ENCODE results near the gene FOXI1. TPM values are rescaled to one million over a fixed set of nuclear protein-coding genes. Genes with fewer than 3 reads are reported as not detected.

Gene FOXI1
- total RNA-seq, 1 donor from 2014 or later = 0.09 TPM

DNA sequence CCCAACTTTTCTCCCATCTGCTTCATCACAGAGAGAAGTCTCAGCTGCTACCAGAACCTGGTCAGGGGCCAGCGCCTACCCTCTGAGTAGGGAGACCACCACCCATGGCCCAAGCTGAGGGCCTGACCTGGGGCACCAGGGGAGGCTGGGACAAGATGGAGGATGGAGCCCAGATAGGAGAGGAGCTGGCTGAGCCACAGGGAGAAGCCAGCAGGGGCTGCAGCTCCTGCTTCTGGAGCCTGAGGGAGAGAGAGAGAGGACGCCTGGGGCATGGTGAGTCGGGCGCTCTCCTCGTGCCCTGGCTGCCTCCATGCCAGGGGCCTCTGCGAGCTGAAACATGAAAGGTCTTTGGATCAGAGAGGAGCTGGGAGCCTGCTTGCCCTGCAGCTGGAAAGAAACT is 1.4 kb upstream of the FOXI1 start:
- Mint-ChIP-seq H3K9me3 (no peaks in the 10 kb centered on the region), H3K4me3 (no peak overlapping the region), H3K4me1 (peaks cover 1% of the 10 kb centered on the region), H3K27me3 (peaks cover 14% of the 10 kb centered on the region), H3K27ac (no peak overlapping the region), H3K36me3 (ENCODE audit: low read depth) (no peaks in the 10 kb centered on the region)
- intact Hi-C loops (cut with micrococcal nuclease) = loop anchor here (10.0 kb wide), 1 partner anchor 111 kb away; no protein-coding TSS in a partner anchor
- no peak for DNase-seq

DNA sequence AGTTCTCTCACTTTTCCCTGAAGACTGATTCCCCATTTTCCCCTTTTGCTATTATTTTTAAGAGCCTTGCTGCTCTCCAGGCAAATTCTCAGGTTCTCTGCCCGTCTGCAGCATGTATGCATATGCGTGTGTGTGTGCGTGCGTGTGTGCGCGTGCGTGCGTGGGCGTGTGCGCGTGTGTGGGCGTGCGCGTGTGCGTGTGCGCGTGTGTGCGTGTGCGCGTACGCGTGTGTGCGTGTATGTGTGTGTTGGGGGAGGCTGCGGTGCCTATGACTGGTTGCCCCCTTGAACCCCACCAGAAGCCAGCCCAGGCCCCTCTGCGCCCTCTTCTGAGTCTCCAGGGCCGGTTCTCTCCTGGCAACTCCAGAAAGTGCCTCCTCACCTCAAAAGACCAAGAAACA is 987 bp upstream of the FOXI1 start:
- Mint-ChIP-seq H3K27ac (no peak overlapping the region), H3K4me1 (peaks cover 1% of the 10 kb centered on the region), H3K4me3 (no peak overlapping the region), H3K36me3 (ENCODE audit: low read depth) (no peaks in the 10 kb centered on the region), H3K9me3 (no peaks in the 10 kb centered on the region), H3K27me3 (peaks cover 14% of the 10 kb centered on the region)
- no peak for DNase-seq
- intact Hi-C loops (cut with micrococcal nuclease) = loop anchor here (10.0 kb wide), 1 partner anchor 110 kb away; no protein-coding TSS in a partner anchor

DNA sequence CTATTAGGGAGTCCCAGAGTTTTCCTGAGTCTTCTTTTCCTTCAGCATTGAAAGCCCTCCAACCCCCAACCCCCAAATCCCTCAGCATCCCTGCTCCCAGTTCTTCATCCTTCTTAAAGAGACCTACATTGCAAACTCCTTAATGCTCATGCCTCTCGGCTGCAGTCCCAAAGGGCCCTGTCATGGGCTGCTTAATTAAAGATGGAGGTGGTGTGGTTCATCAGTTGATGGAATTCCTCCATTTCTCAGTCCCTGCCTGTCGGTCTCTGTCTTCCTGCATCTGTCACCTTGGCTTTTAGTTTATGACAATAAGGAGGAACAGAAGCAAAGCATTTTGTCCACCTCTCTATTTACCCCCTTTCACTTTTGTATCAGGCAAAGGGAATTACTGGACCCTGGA is 2.0 kb downstream of the FOXI1 start:
- peaks cover 9% of the 10 kb centered on the region for H3K27me3 Mint-ChIP-seq
- no peak overlapping the region for H3K4me3 Mint-ChIP-seq
- H3K27ac Mint-ChIP-seq = no peak overlapping the region
- no peak for DNase-seq
- no peaks in the 10 kb centered on the region for H3K36me3 Mint-ChIP-seq (ENCODE audit: low read depth)
- no peaks in the 10 kb centered on the region for H3K4me1 Mint-ChIP-seq
- H3K9me3 Mint-ChIP-seq = no peaks in the 10 kb centered on the region
- intact Hi-C loops (cut with micrococcal nuclease) = loop anchor here (10.0 kb wide), 1 partner anchor 107 kb away; no protein-coding TSS in a partner anchor

DNA sequence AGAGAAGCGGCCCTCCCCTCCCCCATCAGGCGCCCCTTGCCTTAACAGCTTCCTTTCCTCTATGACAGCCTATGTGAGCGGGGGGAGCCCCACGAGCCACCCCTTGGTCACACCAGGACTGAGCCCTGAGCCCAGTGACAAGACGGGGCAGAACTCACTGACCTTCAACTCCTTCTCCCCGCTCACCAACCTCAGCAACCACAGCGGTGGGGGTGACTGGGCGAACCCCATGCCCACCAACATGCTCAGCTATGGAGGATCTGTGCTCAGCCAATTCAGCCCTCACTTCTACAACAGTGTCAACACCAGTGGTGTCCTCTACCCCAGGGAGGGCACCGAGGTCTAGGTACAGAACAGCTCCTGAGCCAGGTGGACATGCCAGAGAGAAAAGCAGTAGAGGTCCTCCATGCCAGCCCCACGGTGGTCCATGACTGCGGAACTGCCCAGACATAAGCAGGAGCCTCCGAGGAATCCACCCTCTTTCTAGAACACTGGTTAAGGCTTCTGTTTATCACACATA is 2.6 kb downstream of the FOXI1 start:
- Mint-ChIP-seq H3K4me1 (no peaks in the 10 kb centered on the region), H3K27me3 (peaks cover 9% of the 10 kb centered on the region), H3K27ac (no peak overlapping the region), H3K4me3 (no peak overlapping the region), H3K36me3 (ENCODE audit: low read depth) (no peaks in the 10 kb centered on the region), H3K9me3 (no peaks in the 10 kb centered on the region)
- no peak for DNase-seq
- intact Hi-C loops (cut with micrococcal nuclease) = loop anchor here (10.0 kb wide), 1 partner anchor 106 kb away; no protein-coding TSS in a partner anchor

DNA sequence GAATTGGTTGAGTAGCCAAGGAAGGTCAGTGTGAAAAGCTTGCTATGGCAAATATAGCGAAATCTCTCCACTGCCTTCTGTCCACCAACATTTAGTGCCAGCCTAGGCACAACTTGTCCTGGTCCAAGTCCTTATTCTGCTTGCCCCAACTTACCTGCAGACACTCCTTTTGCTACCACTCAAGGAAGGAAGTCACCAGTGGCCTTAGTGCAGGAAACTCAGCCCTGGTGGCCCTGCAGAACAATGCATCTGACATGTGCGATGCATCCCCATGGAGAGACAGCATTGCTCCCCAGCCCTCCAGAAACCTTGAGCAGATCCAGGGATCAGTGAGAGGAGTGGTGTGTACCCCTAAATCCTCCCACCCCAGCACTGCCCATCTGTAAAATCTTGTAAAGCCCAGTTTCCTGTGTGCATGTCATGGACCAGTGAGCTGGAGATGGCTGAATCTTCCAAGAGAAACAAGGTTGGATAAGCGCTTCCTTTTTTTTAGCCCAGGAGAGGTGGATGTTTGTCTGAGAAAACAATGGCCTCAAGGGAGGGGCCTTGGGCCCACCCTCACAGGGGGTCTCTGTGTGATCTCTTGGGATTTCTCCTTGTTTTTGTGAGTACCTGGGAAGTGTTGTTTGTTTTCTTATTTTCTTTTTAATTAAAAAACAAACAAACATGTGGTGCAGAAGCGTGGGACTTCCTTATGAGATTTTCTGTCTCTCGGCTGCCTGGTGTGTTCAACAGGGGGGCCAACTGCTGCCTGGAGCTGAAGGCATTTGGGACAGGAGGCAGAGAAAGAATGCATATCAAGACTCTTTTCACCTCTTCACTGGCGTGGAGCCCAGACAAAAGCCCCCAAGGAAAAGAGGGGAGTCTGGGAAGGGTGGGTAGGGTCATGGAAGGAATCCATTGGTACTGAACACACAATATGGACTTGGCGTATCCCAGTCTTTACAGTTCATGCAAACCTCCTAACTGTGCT is 3.6 kb downstream of the FOXI1 start:
- Mint-ChIP-seq H3K27me3 (peaks cover 9% of the 10 kb centered on the region), H3K27ac (no peak overlapping the region), H3K36me3 (ENCODE audit: low read depth) (no peaks in the 10 kb centered on the region), H3K4me1 (no peaks in the 10 kb centered on the region), H3K9me3 (no peaks in the 10 kb centered on the region), H3K4me3 (no peak overlapping the region)
- intact Hi-C loops (cut with micrococcal nuclease) = loop anchor here (10.0 kb wide), 1 partner anchor 105 kb away; no protein-coding TSS in a partner anchor
- no peak for DNase-seq

- H3K36me3 Mint-ChIP-seq (ENCODE audit: low read depth) = no peaks in the 10 kb centered on the region
- H3K27me3 Mint-ChIP-seq = peaks cover 8% of the 10 kb centered on the region
- H3K27ac Mint-ChIP-seq = no peak overlapping the region
- no peak for DNase-seq
- H3K9me3 Mint-ChIP-seq = no peaks in the 10 kb centered on the region
- no peaks in the 10 kb centered on the region for H3K4me1 Mint-ChIP-seq
- intact Hi-C loops (cut with micrococcal nuclease) = no loop called here
- no peak overlapping the region for H3K4me3 Mint-ChIP-seq
Observed at GRCh38 chr5:170110403-170111087, 4.8 kb downstream of the FOXI1 start.

GRCh38 chr5:170111088-170111785 is 5.5 kb downstream of the FOXI1 start:
- Mint-ChIP-seq H3K4me1 (no peaks in the 10 kb centered on the region), H3K27ac (no peak overlapping the region), H3K4me3 (no peak overlapping the region), H3K27me3 (peaks cover 10% of the 10 kb centered on the region), H3K36me3 (ENCODE audit: low read depth) (no peaks in the 10 kb centered on the region), H3K9me3 (no peaks in the 10 kb centered on the region)
- intact Hi-C loops (cut with micrococcal nuclease) = no loop called here
- no peak for DNase-seq

DNA sequence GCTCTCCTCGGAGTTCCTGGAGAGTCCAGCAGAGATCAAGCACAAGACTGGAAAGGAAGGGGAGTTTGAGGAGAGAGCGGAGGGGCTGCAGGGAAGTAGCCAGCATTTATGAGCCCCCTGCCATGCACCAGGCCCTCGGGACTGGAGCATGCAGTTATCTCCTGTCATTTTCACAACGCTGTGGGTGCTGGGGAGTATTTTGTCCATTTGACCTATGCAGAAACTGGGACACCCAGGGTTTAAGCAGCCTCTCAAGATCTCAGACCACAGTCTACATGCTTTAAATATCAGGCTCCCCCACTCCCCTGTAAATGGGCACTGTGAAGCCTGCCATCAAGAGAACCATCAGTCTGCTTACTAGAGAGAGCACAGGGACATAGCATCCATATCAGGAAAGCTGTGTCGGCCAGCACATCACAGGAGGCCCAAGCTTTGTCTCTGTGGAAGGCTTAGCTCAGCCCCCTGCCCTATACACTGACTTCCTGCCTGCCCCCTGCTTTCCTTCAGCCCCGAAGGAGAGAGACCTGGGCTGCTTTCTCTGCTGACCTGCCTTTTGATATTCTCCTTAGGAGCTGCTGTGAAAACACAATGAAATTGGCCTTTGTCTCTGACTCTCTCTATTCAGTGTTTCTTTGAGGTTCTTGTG is 7.3 kb downstream of the FOXI1 start:
- H3K27me3 Mint-ChIP-seq = peaks cover 6% of the 10 kb centered on the region
- no peak overlapping the region for H3K27ac Mint-ChIP-seq
- H3K9me3 Mint-ChIP-seq = no peaks in the 10 kb centered on the region
- H3K4me1 Mint-ChIP-seq = no peaks in the 10 kb centered on the region
- DNase-seq = no peak
- no peak overlapping the region for H3K4me3 Mint-ChIP-seq
- H3K36me3 Mint-ChIP-seq (ENCODE audit: low read depth) = no peaks in the 10 kb centered on the region
- intact Hi-C loops (cut with micrococcal nuclease) = no loop called here

DNA sequence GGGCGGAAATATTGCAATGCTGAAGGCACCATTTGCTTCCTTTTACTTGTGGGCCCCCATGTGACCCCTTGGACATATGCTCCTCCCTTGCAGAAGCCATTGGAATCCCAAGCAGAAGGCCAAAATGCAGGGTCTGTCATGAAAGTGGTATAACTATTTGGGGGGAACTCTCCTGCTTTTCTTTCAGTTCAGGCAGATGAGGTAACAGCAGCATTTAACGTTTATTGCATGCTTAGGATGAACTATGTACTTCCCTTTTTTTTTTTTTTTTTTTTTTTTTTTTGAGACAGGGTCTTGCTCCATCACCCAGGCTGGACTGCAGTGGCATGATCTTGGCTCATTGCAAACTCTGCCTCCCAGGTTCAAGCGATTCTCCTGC is 7.8 kb downstream of the FOXI1 start:
- Mint-ChIP-seq H3K36me3 (ENCODE audit: low read depth) (no peaks in the 10 kb centered on the region), H3K27me3 (peaks cover 4% of the 10 kb centered on the region), H3K4me1 (no peaks in the 10 kb centered on the region), H3K9me3 (no peaks in the 10 kb centered on the region), H3K4me3 (no peak overlapping the region), H3K27ac (no peak overlapping the region)
- intact Hi-C loops (cut with micrococcal nuclease) = no loop called here
- DNase-seq = no peak

GRCh38 chr5:170114271-170114670 is 8.6 kb downstream of the FOXI1 start:
- Mint-ChIP-seq H3K27me3 (peaks cover 8% of the 10 kb centered on the region), H3K36me3 (ENCODE audit: low read depth) (no peaks in the 10 kb centered on the region), H3K9me3 (no peaks in the 10 kb centered on the region), H3K27ac (no peak overlapping the region), H3K4me1 (no peaks in the 10 kb centered on the region), H3K4me3 (no peak overlapping the region)
- intact Hi-C loops (cut with micrococcal nuclease) = no loop called here
- no peak for DNase-seq

DNA sequence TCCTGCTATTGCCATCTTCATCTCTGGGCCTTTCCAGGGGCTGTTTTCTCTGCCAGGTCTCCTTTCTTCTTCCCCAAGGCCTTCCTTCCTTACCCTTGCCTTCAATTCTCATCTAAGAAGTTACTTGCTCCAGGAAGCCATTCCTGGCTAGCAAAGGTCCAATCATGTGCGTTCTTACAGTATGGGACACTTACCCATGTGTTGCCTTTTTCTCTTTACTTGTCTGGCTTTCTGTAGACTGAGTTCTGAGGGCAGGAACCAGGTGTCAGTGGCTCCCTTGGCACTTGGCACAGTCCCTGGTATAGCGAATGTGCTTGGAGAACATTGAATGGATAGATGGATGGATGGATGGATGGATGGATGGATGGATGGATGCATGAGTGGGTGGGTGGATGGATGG is 10.2 kb downstream of the FOXI1 start:
- no peak for DNase-seq
- Mint-ChIP-seq H3K9me3 (no peaks in the 10 kb centered on the region), H3K4me3 (no peak overlapping the region), H3K27ac (no peak overlapping the region), H3K36me3 (ENCODE audit: low read depth) (no peaks in the 10 kb centered on the region), H3K27me3 (peaks cover 12% of the 10 kb centered on the region), H3K4me1 (no peaks in the 10 kb centered on the region)
- intact Hi-C loops (cut with micrococcal nuclease) = no loop called here

DNA sequence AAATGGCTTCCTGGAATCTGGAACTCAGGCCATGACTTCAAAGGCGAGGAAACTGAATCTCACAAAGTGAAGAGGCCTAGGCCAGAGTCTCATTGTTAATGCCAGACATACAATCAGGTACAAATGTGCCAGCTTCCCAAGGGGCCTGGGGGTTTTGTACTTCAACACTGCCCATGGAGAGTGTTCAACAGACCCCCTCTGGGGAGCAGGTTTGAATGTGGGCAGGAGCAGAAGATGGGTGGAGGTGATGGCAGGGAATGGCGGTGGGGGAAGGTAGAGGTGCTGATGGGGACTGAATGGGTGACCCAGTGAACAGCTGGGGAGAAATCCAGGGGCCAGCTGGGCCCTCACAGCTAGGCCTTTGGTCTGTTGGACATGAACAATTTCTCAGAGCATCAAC is 12.0 kb downstream of the FOXI1 start:
- H3K36me3 Mint-ChIP-seq (ENCODE audit: low read depth) = no peaks in the 10 kb centered on the region
- intact Hi-C loops (cut with micrococcal nuclease) = no loop called here
- no peaks in the 10 kb centered on the region for H3K4me1 Mint-ChIP-seq
- H3K9me3 Mint-ChIP-seq = no peaks in the 10 kb centered on the region
- H3K4me3 Mint-ChIP-seq = no peak overlapping the region
- no peak overlapping the region for H3K27ac Mint-ChIP-seq
- no peak for DNase-seq
- H3K27me3 Mint-ChIP-seq = peaks cover 18% of the 10 kb centered on the region

- Mint-ChIP-seq H3K4me1 (no peaks in the 10 kb centered on the region), H3K9me3 (peaks cover under 1% of the 10 kb centered on the region), H3K27me3 (peaks cover 25% of the 10 kb centered on the region), H3K36me3 (ENCODE audit: low read depth) (no peaks in the 10 kb centered on the region), H3K4me3 (no peak overlapping the region), H3K27ac (no peak overlapping the region)
- intact Hi-C loops (cut with micrococcal nuclease) = no loop called here
- no peak for DNase-seq
Observed at GRCh38 chr5:170120576-170120975, 14.9 kb downstream of the FOXI1 start.

All from activated CD4-positive, alpha-beta T cell treated with anti-CD3 and anti-CD28 coated beads, Interleukin-2, amount 10 ng/mL, durations not matched to agents 24 days and 14 days (primary cell).